OCI-LY1 (cell line): Measurements from ENCODE around the gene DNAH14.
"Not testable (repeated sequence)": the region's sequence is repeated elsewhere in the genome, so short reads cannot be mapped to it uniquely, and the experiment has no call there.

Experiments used
- H2AFZ ChIP-seq: fragments of 200-600 bp; sonication (generic), shearing (Covaris generic); 2 replicates; pipeline ENCODE4 v1.6.0; 2014; ENCODE audit warnings: antibody characterized with exemption, mild to moderate bottlenecking, low read length
- H3F3A ChIP-seq: fragments of 200-600 bp; sonication (generic), shearing (Covaris generic); 2 replicates; pipeline ENCODE4 v1.6.0; 2014; ENCODE audit warnings: mild to moderate bottlenecking, antibody characterized with exemption, low read length, moderate library complexity; ENCODE audit not compliant: insufficient read depth
- H3K27ac ChIP-seq: fragments of 200-600 bp; sonication (generic); 2 replicates; pipeline ENCODE4 v1.5.1; 2014; ENCODE audit warnings: low read length, mixed run types, mild to moderate bottlenecking, low read depth; ENCODE audit not compliant: poor library complexity, severe bottlenecking
- H3K27me3 ChIP-seq: fragments of 200-600 bp; sonication (generic); 2 replicates; pipeline ENCODE4 v1.6.0; 2014; ENCODE audit warnings: antibody characterized with exemption, mild to moderate bottlenecking, low read length, moderate library complexity; ENCODE audit not compliant: insufficient read depth
- H3K36me3 ChIP-seq: fragments of 200-600 bp; sonication (generic); 2 replicates; pipeline ENCODE4 v1.6.1; 2014; ENCODE audit warnings: mild to moderate bottlenecking, antibody characterized with exemption, low read length, moderate library complexity, mixed read lengths; ENCODE audit not compliant: insufficient read depth
- H3K4me1 ChIP-seq: fragments of 200-600 bp; sonication (generic); 2 replicates; pipeline ENCODE4 v1.5.1; 2014; ENCODE audit warnings: mild to moderate bottlenecking, low read length, moderate library complexity; ENCODE audit not compliant: insufficient read depth, severe bottlenecking
- H3K4me2 ChIP-seq: fragments of 200-600 bp; sonication (generic), shearing (Covaris generic); 2 replicates; pipeline ENCODE4 v1.6.1; 2014; ENCODE audit warnings: low read length
- H3K4me3 ChIP-seq: fragments of 200-600 bp; sonication (generic); 2 replicates; pipeline ENCODE4 v1.5.1; 2014; ENCODE audit warnings: low read length, low read depth, mild to moderate bottlenecking, mixed read lengths; ENCODE audit not compliant: poor library complexity, severe bottlenecking
- H3K79me2 ChIP-seq: fragments of 200-600 bp; shearing (Covaris generic); 2 replicates; pipeline ENCODE4 v1.6.1; 2016; ENCODE audit warnings: mixed run types, low read length, mixed read lengths; ENCODE audit not compliant: insufficient read depth
- H3K9ac ChIP-seq: fragments of 200-600 bp; sonication (generic), shearing (Covaris generic); 2 replicates; pipeline ENCODE4 v1.6.1; 2014; ENCODE audit warnings: mild to moderate bottlenecking, low read length, mixed read lengths
- H3K9me2 ChIP-seq: fragments of 200-600 bp; sonication (generic), shearing (Covaris generic); 2 replicates; pipeline ENCODE4 v1.6.1; 2014; ENCODE audit warnings: low read depth, mild to moderate bottlenecking, low read length, mixed read lengths
- H3K9me3 ChIP-seq: fragments of 200-600 bp; shearing (Covaris generic); 2 replicates; pipeline ENCODE4 v1.6.1; 2014; ENCODE audit warnings: low read length, mixed read lengths
- H4K20me1 ChIP-seq: fragments of 200-600 bp; sonication (generic), shearing (Covaris generic); 2 replicates; pipeline ENCODE4 v1.6.0; 2016; ENCODE audit warnings: mild to moderate bottlenecking, low read length; ENCODE audit not compliant: insufficient read depth
- EZH2 ChIP-seq: fragments of 200-600 bp; sonication (generic), shearing (Covaris generic); IDR thresholded peaks from 2 replicates; pipeline ENCODE4 v1.8.0; 2017; ENCODE audit warnings: borderline replicate concordance, mixed run types, mild to moderate bottlenecking, antibody characterized with exemption, low read length, moderate library complexity, mixed read lengths
- TF ChIP-seq, protein P1 (sequence below): fragments of 200-600 bp; sonication (generic), shearing (Covaris generic); IDR thresholded peaks from 2 replicates; pipeline ENCODE4 v1.5.1; 2017; ENCODE audit warnings: mild to moderate bottlenecking, antibody characterized with exemption, low read length, moderate library complexity, mixed read lengths

The DNAH14 gene

GRCh38 chr1:225304996-225305395, 375.5 kb downstream of the DNAH14 start:
- Histone ChIP-seq H3K9me2 (no peaks in the 10 kb centered on the region), H3K9ac (no peak overlapping the region), H3F3A (no peaks in the 10 kb centered on the region), H3K27ac (no peak overlapping the region), H2AFZ (no peak overlapping the region), H3K27me3 (no peaks in the 10 kb centered on the region), H3K36me3 (no peaks in the 10 kb centered on the region), H3K4me1 (no peaks in the 10 kb centered on the region), H3K9me3 (no peaks in the 10 kb centered on the region), H3K4me2 (no peak overlapping the region), H3K4me3 (no peak overlapping the region), H3K79me2 (no peaks in the 10 kb centered on the region), H4K20me1 (no peaks in the 10 kb centered on the region)
- no peak for TF ChIP-seq EZH2
- TF ChIP-seq, protein P1, sequence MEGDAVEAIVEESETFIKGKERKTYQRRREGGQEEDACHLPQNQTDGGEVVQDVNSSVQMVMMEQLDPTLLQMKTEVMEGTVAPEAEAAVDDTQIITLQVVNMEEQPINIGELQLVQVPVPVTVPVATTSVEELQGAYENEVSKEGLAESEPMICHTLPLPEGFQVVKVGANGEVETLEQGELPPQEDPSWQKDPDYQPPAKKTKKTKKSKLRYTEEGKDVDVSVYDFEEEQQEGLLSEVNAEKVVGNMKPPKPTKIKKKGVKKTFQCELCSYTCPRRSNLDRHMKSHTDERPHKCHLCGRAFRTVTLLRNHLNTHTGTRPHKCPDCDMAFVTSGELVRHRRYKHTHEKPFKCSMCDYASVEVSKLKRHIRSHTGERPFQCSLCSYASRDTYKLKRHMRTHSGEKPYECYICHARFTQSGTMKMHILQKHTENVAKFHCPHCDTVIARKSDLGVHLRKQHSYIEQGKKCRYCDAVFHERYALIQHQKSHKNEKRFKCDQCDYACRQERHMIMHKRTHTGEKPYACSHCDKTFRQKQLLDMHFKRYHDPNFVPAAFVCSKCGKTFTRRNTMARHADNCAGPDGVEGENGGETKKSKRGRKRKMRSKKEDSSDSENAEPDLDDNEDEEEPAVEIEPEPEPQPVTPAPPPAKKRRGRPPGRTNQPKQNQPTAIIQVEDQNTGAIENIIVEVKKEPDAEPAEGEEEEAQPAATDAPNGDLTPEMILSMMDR = no peak

DNA sequence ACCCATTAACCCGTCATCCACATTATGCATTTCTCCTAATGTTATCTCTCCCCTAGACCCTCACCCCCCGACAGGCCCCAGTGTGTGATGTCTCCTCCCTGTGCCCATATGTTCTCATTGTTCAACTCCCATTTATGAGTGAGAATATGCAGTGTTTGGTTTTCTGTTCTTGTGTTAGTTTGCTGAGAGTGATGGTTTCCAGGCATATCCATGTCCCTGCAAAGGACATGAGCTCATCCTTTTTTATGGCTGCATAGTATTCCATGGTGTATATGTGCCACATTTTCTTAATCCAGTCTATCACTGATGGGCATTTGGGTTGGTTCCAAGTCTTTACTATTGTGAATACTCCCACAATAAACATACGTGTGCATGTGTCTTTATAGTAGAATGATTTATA, 381.1 kb downstream of the DNAH14 start:
- H3K27me3 ChIP-seq, H4K20me1 ChIP-seq, H3K9ac ChIP-seq, H3K4me2 ChIP-seq, H3K9me3 ChIP-seq, H3F3A ChIP-seq, H3K27ac ChIP-seq, H3K79me2 ChIP-seq, H3K9me2 ChIP-seq, H3K4me1 ChIP-seq, H2AFZ ChIP-seq, H3K4me3 ChIP-seq, H3K36me3 ChIP-seq: not testable (repeated sequence)

DNA sequence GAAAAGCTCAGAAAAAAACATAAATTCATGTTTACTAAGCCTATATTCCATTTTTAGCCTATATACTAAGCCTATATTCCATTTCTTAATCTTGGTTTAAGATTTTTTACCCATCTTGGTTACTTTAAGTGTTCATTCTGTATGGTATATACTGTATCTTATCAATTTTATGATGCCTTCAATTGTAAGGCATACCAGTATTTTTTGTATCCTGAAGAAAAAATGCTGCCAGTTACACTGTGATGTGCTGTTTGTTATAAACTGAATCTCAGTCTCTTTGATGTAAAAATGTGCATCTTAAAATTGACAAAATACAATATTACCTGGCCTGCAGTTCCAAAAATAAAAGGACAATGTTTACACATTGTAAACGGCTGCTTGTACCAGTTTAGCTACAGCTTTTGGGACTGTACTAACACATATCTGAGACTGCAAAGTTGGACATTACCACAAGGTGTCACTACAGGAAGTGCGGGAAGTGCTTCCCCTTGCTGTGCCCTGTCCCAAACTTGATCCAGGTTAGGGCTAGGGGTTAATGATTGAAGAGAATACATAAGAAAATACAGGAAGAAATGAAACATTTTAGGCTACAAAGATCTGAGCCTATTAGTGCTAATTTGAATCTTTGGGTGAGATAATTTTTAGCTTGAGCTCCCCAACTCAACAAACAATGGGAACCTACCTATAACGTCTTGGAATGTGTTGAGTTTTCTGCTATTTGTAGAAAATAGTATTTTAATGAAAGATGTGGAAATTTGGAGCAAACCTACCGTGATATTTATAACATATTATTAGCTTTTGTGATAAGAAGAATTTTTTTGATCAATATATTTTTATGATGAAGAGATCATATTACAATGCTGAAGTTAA, 389.5 kb downstream of the DNAH14 start:
- no peak overlapping the region for H3K27ac ChIP-seq
- H3K9me2 ChIP-seq = no peaks in the 10 kb centered on the region
- TF ChIP-seq EZH2 = no peak
- TF ChIP-seq, protein P1 = peak; percentile 83
- H3F3A ChIP-seq = no peaks in the 10 kb centered on the region
- no peaks in the 10 kb centered on the region for H3K4me1 ChIP-seq
- H3K27me3 ChIP-seq = no peaks in the 10 kb centered on the region
- H3K36me3 ChIP-seq = no peaks in the 10 kb centered on the region
- H3K9me3 ChIP-seq = no peaks in the 10 kb centered on the region
- no peaks in the 10 kb centered on the region for H4K20me1 ChIP-seq
- no peaks in the 10 kb centered on the region for H3K79me2 ChIP-seq
- no peak overlapping the region for H3K4me2 ChIP-seq
- H3K4me3 ChIP-seq = no peak overlapping the region
- no peak overlapping the region for H2AFZ ChIP-seq
- H3K9ac ChIP-seq = no peak overlapping the region

DNA sequence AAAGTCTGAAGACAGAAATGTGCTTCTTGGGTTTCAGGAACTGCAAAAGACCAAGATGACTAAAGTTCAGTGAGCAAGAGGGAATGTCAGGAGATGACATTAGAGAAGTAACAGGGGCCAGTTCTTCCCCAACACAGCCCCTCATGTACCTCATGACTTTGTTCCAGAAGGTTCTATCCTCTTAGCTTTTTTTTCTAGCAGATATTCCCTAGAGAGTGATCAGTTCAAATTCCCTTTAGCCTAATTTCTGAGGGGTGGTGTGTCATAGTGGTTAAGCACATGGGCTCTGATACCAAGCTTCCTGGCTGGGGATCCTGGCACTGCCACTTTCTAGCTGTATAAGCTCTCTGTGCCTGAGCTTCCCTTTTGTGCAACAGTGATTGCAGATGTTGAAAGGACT, 390.4 kb downstream of the DNAH14 start:
- Histone ChIP-seq H3K27me3 (no peaks in the 10 kb centered on the region), H3K79me2 (no peaks in the 10 kb centered on the region), H4K20me1 (no peaks in the 10 kb centered on the region), H3K4me2 (no peak overlapping the region), H3K4me1 (no peaks in the 10 kb centered on the region), H2AFZ (no peak overlapping the region), H3K27ac (no peak overlapping the region), H3K4me3 (no peak overlapping the region), H3K9ac (no peak overlapping the region), H3K9me3 (no peaks in the 10 kb centered on the region), H3K36me3 (no peaks in the 10 kb centered on the region), H3F3A (no peaks in the 10 kb centered on the region), H3K9me2 (no peaks in the 10 kb centered on the region)
- TF ChIP-seq EZH2 = no peak
- TF ChIP-seq, protein P1 = no peak
